HL-60 (cell line): Measurements from ENCODE around the gene OSBPL3.

Source experiments
- DNase-seq, 2 experiments: peaks; one replicate each; pipeline ENCODE4 v3.0.0-alpha.2; 2010 to 2020; ENCODE audit warnings: low read depth in 1 of 2, low spot score in 1 of 2
- H3K27ac ChIP-seq: fragments of 250-450 bp; sonication (Bioruptor Pico); replicated peaks from 2 replicates; pipeline ENCODE4 v1.5.1; 2020; ENCODE audit warnings: mild to moderate bottlenecking, moderate library complexity
- H3K27me3 ChIP-seq: fragments of 250-450 bp; sonication (Bioruptor Pico); 2 replicates; pipeline ENCODE4 v1.5.1; 2021; ENCODE audit warnings: mild to moderate bottlenecking, moderate library complexity; ENCODE audit not compliant: insufficient read depth, poor library complexity, severe bottlenecking
- H3K4me3 ChIP-seq: replicated peaks from 2 replicates; pipeline ENCODE4 v1.5.1; 2011; ENCODE audit warnings: mild to moderate bottlenecking, control low read depth, low read length; ENCODE audit not compliant: insufficient read depth
- CTCF ChIP-seq: IDR thresholded peaks from one replicate; pipeline ENCODE4 v1.5.1; 2011; ENCODE audit warnings: low read length, control low read depth, inconsistent platforms; ENCODE audit not compliant: insufficient read depth
- GABPA ChIP-seq: IDR thresholded peaks from 2 replicates; pipeline ENCODE4 v1.6.1; 2012; ENCODE audit warnings: low read depth
- POLR2AphosphoS5 ChIP-seq: IDR thresholded peaks from 2 replicates; pipeline ENCODE4 v1.6.1; 2012; ENCODE audit warnings: low read depth
- REST ChIP-seq: IDR thresholded peaks from 2 replicates; pipeline ENCODE4 v1.6.1; 2012; ENCODE audit warnings: low read depth; ENCODE audit not compliant: insufficient replicate concordance
- SPI1 ChIP-seq: IDR thresholded peaks from 2 replicates; pipeline ENCODE4 v1.6.1; 2012; ENCODE audit warnings: low read depth, mild to moderate bottlenecking, borderline replicate concordance

The OSBPL3 gene

GRCh38 chr7:24888653-24889052 is 91.3 kb downstream of the OSBPL3 start:
- no peak for DNase-seq
- H3K27ac ChIP-seq = no peak overlapping the region
- H3K27me3 ChIP-seq = no peaks in the 10 kb centered on the region
- TF ChIP-seq SPI1 (no peak), REST (no peak), CTCF (no peak), POLR2AphosphoS5 (no peak), GABPA (no peak)
- no peak overlapping the region for H3K4me3 ChIP-seq

- Histone ChIP-seq H3K27me3 (no peaks in the 10 kb centered on the region), H3K4me3 (no peak overlapping the region), H3K27ac (no peak overlapping the region)
- DNase-seq = no peak
- TF ChIP-seq POLR2AphosphoS5 (no peak), CTCF (no peak), REST (no peak), GABPA (no peak), SPI1 (no peak)
Measured at GRCh38 chr7:24885716-24886115, 94.3 kb downstream of the OSBPL3 start.

- Histone ChIP-seq H3K27me3 (no peaks in the 10 kb centered on the region), H3K27ac (no peak overlapping the region), H3K4me3 (no peak overlapping the region)
- DNase-seq = no peak
- no peak for TF ChIP-seq CTCF
- TF ChIP-seq REST = no peak
- TF ChIP-seq GABPA = no peak
- no peak for TF ChIP-seq SPI1
- TF ChIP-seq POLR2AphosphoS5 = no peak
Measured at GRCh38 chr7:24885305-24885704, 94.7 kb downstream of the OSBPL3 start.
